ENCODE data around the gene ERC1. TPM values are rescaled to one million over a fixed set of nuclear protein-coding genes. Genes with fewer than 3 reads are reported as not detected.

The ERC1 gene
- total RNA-seq, 1 donor: 17.2 TPM

DNA sequence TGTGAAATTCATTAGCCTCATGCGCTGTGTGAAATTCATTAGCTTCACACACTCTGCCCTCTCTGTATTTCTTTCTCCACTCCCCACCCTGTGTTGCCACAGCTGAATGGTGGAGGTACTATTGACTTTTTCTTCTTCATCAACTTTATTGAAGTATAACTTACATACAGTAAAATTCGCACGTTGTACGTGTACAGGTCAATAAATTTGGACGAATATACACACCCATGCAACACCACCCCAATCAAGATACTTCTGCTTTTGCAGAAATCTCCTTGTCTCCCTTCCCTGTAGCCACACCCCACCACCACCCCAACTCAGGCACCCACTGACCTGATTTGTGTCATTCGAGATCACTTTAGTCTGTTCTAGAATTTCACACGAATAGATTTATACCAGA is 551.6 kb downstream of the ERC1 start:
- DNase-seq (ENCODE audit: low read depth in 2 of 3, low spot score in 2 of 3): no peak

DNA sequence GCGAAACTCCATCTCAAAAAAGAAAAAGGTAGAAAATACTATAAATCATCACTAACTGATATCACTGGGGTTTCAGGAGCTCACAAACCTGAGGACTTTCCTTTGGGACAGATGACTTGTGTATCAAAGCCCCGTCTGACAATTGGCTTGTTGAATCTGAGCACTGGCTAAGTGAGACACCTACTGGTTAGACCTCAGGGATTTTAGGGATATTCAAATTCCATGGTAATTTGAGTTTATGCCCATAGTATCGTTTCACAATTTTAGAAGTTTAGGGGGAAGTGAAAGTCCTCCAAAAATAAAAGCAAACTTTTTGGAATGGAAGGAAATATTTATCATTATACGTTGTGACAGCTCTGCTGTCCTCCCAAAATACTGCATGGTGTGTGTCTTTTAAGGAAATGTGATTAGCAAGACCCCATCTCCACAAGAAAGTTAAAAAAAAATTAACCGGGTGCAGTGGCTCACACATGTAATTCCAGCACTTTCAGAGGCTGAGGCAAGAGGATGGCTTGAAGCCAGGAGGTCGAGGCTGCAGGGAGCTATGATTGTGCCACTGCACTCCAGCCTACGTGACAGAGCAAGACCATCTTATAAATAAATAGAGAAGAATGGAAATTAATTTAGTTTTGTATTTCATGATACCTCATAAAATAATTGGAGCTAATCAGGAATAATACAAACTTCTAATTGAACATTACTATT is 554.1 kb downstream of the ERC1 start:
- DNase-seq (ENCODE audit: low read depth in 2 of 3, low spot score in 2 of 3): peak in 1 of 3 donors; percentile 32

Other genes with a start within 250 kb of the ERC1 start
- gene WNK1, start 238.6 kb upstream of the ERC1 start, total RNA-seq: 134 TPM
- 22.4 TPM for gene RAD52, start 41.5 kb upstream of the ERC1 start, total RNA-seq